H54 (cell line): ENCODE measurements around the gene LRMDA.

ENCODE experiments used
- DNase-seq: peaks from one replicate; pipeline ENCODE4 v3.0.0; 2011; ENCODE audit warnings: low spot score, mixed read lengths; ENCODE audit not compliant: insufficient read length
- FAIRE-seq: peaks from 3 replicates; lab custom pipeline; 2011; peaks lifted over from hg19 to GRCh38; lab: Jason Lieb, UNC
- POLR2A ChIP-seq: IDR thresholded peaks from 2 replicates; pipeline ENCODE4 v1.6.1; 2011; ENCODE audit warnings: low read depth, mild to moderate bottlenecking, low read length

The LRMDA gene

DNA sequence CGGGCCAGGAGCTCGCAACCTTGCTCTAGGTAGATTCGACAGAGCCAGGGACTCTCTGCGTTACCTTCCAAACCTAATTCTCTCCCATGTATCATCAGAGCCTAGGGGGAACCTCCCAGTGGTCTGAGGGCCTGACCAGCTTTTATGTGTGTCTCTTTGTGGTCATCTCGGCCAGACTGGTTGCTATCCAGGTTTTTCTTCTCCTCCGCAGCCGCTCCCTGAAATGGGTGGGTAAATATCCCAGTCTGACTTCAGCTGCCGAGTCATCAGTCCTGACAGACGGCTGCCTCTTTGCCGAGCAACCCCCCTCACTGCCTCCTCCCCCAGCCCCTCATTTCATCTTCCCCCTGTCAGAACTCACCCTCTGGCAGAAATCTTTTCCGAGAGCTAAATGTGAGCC is 578.1 kb downstream of the LRMDA start:
- TF ChIP-seq POLR2A: no peak
- no peak for DNase-seq
- FAIRE-seq: no peak

DNA sequence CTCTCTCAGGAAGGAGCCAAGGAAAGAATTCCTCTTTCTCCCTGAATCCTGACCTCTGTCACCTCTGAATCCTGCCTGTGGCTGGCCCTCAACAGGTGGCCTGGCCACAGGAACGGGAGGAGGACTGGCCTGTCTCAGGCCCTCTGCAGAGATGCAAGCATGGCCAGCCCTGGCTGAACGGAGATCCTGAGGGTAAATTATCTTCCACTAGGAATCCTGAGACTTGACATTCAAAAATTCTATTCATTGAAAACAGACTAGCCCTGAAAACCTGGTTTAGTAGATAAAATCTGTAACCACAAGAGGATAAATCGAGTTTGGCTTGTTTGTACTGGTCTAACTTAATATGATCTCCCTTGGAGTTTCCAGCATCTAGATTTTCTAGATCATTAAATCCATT is 579.3 kb downstream of the LRMDA start:
- no peak for TF ChIP-seq POLR2A
- no peak for FAIRE-seq

GRCh38 chr10:76012716-76013327 is 581.4 kb downstream of the LRMDA start:
- TF ChIP-seq POLR2A: no peak
- DNase-seq (no peak), FAIRE-seq (no peak)

More for the DNA sequence above, 579.3 kb downstream of the LRMDA start:
- DNase-seq: peak; percentile 9

GRCh38 chr10:76015245-76015644 is 583.8 kb downstream of the LRMDA start:
- DNase-seq (no peak), FAIRE-seq (no peak)
- TF ChIP-seq POLR2A: no peak

- DNase-seq: no peak
- TF ChIP-seq POLR2A: no peak
- FAIRE-seq: no peak
These were observed 585.8 kb downstream of the LRMDA start for GRCh38 chr10:76017026-76017732.

GRCh38 chr10:76017733-76018433 is 586.5 kb downstream of the LRMDA start:
- DNase-seq (no peak), FAIRE-seq (no peak)
- no peak for TF ChIP-seq POLR2A

- no peak for TF ChIP-seq POLR2A
- no peak for DNase-seq
- no peak for FAIRE-seq
These were observed 589.2 kb downstream of the LRMDA start for GRCh38 chr10:76020630-76021029.

DNA sequence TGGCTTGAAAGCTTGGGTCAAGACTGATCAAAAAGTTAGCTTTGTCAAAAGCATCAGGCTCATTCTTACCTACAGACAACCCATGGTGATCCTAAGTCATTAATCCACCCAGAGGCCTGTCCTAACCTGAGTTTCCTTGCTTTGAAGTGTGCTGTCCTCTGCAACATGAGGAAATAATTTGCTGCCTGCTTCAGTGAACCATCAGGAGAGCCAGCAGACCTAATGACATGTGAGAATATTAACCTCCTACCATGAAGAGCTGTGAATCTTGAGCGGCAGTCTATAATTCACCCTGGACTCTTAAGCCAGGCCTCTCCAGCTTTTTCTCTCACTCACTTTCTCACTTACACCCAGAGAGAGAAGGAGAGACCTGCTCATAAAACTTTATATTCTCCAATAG is 590.0 kb downstream of the LRMDA start:
- TF ChIP-seq POLR2A: no peak
- no peak for DNase-seq
- no peak for FAIRE-seq

- FAIRE-seq (no peak), DNase-seq (no peak)
- no peak for TF ChIP-seq POLR2A
These were observed 590.9 kb downstream of the LRMDA start for GRCh38 chr10:76022366-76022765.

GRCh38 chr10:76023007-76023406 is 591.6 kb downstream of the LRMDA start:
- DNase-seq (no peak), FAIRE-seq (no peak)
- TF ChIP-seq POLR2A: no peak

DNA sequence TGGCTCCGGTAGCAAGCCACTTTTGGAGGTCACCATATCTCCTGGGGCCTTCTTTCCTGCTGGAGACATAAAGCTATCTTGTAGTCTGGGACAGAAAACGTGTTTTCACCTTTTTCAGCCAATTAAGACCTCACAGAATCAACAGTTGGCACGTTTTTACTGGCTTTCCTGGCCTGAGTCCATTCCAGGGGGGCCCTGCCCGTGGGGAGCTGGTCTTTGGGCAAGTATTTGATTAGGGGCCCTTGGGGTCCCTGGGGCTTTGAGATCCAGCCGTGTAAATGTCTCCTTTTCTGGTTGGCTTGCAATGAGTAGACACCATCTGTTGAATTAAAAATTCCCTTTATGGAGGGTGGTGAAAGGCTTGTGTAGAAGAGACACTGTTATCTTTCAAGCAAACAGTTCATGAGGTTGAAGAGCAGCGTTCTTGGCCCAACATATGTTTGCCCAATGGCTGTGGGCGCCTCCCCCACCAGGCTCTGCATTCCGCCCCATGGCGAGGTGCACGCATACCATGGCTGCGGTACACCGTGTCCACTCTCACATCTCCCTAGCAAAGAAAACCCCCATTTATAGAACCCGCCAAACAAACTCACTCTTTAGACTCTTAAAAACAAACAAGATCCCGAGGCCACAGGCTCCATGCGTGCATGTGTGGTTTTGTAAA is 593.2 kb downstream of the LRMDA start:
- TF ChIP-seq POLR2A: no peak
- no peak for FAIRE-seq
- DNase-seq: no peak

GRCh38 chr10:76025124-76025477 is 593.7 kb downstream of the LRMDA start:
- no peak for TF ChIP-seq POLR2A
- no peak for DNase-seq
- no peak for FAIRE-seq

- no peak for FAIRE-seq
- DNase-seq: no peak
- no peak for TF ChIP-seq POLR2A
These were observed 594.9 kb downstream of the LRMDA start for GRCh38 chr10:76026176-76026771.

- TF ChIP-seq POLR2A: no peak
- DNase-seq (no peak), FAIRE-seq (no peak)
These were observed 595.5 kb downstream of the LRMDA start for GRCh38 chr10:76026905-76027304.
